Measurements from ENCODE around the gene ARHGDIA. TPM values are rescaled to one million over a fixed set of nuclear protein-coding genes. Genes with fewer than 3 reads are reported as not detected.
A peak's percentile ranks its signal among the peaks of the same experiment; 100 is the strongest.

The ARHGDIA gene
- total RNA-seq, 1 experiment from 2014 or later: 247 TPM

DNA sequence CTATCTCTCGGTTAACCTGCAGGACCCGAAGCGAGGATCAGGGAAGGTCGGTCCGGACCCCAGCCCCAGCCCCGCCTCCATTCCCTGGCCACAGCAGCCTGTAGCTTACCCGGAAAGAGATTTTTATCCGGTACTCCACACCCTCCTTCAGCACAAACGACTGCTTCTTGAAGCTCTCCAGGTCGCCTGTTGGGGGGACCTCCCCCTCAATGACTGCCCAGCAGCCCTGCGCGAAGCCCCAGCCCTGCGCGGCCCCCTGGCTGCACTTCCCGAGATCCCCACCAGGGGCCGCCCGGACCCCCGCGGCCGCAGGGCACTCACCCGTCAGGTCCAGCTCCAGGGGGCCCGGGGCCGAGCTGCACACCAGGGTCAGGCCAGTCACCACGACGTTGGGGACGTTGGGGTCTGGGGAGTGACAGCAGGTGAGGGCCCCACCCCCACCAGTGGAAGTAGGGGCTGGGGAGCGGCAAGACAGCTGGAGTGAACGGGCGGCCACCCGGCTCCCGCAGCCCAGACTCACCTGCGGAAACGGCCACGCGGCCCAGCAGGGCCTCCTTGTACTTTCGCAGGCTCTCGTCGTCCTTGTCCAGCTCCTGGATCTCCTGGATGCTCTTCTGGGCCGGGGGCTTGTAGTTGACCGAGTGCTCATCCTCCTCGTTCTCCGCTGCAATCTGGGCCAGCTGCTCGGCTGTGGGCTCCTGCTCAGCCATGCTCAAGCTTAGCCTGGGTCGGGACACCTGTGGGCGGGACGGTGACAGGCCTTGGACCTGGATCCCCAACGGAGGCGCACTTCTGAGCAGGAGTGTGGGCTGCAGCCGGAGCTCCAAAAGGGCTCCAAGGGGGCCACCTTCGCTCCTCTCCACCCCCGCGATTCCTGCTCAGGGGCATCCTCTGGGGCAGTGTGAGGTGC is 1.7 kb downstream of the ARHGDIA start (continued):
- TF ChIP-seq ZNF671 (CRISPR knock-in tag; IDR thresholded peaks at IDR 0.05) (no peak), TP53 (CRISPR knock-in tag; IDR thresholded peaks at IDR 0.05) (no peak), USF1 (CRISPR knock-in tag; IDR thresholded peaks at IDR 0.05) (no peak), GABPB1 (CRISPR knock-in tag; IDR thresholded peaks at IDR 0.05) (no peak), ZNF416 (CRISPR knock-in tag; IDR thresholded peaks at IDR 0.05) (no peak), ESRRA (CRISPR knock-in tag; IDR thresholded peaks at IDR 0.05; ENCODE audit: borderline replicate concordance) (no peak), HMGA2 (CRISPR knock-in tag; IDR thresholded peaks at IDR 0.05) (no peak), ATF1 (CRISPR knock-in tag; IDR thresholded peaks at IDR 0.05) (0 out of 2 replicates have a peak, but pooled peaks have one; percentile 64), ZNF263 (CRISPR knock-in tag; IDR thresholded peaks at IDR 0.05; ENCODE audit: low read depth) (no peak), RELA (CRISPR knock-in tag; IDR thresholded peaks at IDR 0.05; ENCODE audit: borderline replicate concordance) (no peak), SOX15 (CRISPR knock-in tag; IDR thresholded peaks at IDR 0.05) (no peak), TEAD4 (CRISPR knock-in tag; IDR thresholded peaks at IDR 0.05) (no peak), ZSCAN18 (CRISPR knock-in tag; IDR thresholded peaks at IDR 0.05) (no peak), CREM (CRISPR knock-in tag; IDR thresholded peaks at IDR 0.05) (no peak), ZNF138 (CRISPR knock-in tag; conservative IDR thresholded peaks at IDR 0.05) (no peak), ZNF219 (CRISPR knock-in tag; IDR thresholded peaks at IDR 0.05; ENCODE audit: borderline replicate concordance) (no peak), ZBTB21 (CRISPR knock-in tag; IDR thresholded peaks at IDR 0.05; ENCODE audit: borderline replicate concordance) (no peak)
- TF ChIP-seq, protein P1, sequence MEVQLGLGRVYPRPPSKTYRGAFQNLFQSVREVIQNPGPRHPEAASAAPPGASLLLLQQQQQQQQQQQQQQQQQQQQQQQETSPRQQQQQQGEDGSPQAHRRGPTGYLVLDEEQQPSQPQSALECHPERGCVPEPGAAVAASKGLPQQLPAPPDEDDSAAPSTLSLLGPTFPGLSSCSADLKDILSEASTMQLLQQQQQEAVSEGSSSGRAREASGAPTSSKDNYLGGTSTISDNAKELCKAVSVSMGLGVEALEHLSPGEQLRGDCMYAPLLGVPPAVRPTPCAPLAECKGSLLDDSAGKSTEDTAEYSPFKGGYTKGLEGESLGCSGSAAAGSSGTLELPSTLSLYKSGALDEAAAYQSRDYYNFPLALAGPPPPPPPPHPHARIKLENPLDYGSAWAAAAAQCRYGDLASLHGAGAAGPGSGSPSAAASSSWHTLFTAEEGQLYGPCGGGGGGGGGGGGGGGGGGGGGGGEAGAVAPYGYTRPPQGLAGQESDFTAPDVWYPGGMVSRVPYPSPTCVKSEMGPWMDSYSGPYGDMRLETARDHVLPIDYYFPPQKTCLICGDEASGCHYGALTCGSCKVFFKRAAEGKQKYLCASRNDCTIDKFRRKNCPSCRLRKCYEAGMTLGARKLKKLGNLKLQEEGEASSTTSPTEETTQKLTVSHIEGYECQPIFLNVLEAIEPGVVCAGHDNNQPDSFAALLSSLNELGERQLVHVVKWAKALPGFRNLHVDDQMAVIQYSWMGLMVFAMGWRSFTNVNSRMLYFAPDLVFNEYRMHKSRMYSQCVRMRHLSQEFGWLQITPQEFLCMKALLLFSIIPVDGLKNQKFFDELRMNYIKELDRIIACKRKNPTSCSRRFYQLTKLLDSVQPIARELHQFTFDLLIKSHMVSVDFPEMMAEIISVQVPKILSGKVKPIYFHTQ (CRISPR knock-in tag; IDR thresholded peaks at IDR 0.05): no peak; the same call in 1 of the 2 replicates
- TF ChIP-seq, protein P2, sequence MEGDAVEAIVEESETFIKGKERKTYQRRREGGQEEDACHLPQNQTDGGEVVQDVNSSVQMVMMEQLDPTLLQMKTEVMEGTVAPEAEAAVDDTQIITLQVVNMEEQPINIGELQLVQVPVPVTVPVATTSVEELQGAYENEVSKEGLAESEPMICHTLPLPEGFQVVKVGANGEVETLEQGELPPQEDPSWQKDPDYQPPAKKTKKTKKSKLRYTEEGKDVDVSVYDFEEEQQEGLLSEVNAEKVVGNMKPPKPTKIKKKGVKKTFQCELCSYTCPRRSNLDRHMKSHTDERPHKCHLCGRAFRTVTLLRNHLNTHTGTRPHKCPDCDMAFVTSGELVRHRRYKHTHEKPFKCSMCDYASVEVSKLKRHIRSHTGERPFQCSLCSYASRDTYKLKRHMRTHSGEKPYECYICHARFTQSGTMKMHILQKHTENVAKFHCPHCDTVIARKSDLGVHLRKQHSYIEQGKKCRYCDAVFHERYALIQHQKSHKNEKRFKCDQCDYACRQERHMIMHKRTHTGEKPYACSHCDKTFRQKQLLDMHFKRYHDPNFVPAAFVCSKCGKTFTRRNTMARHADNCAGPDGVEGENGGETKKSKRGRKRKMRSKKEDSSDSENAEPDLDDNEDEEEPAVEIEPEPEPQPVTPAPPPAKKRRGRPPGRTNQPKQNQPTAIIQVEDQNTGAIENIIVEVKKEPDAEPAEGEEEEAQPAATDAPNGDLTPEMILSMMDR (IDR thresholded peaks at IDR 0.05): peak; percentile 99
- TF ChIP-seq, protein P3, sequence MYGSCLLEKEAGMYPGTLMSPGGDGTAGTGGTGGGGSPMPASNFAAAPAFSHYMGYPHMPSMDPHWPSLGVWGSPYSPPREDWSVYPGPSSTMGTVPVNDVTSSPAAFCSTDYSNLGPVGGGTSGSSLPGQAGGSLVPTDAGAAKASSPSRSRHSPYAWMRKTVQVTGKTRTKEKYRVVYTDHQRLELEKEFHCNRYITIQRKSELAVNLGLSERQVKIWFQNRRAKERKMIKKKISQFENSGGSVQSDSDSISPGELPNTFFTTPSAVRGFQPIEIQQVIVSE (CRISPR knock-in tag; IDR thresholded peaks at IDR 0.05; ENCODE audit: borderline replicate concordance): no peak
- TF ChIP-seq, protein P4, sequence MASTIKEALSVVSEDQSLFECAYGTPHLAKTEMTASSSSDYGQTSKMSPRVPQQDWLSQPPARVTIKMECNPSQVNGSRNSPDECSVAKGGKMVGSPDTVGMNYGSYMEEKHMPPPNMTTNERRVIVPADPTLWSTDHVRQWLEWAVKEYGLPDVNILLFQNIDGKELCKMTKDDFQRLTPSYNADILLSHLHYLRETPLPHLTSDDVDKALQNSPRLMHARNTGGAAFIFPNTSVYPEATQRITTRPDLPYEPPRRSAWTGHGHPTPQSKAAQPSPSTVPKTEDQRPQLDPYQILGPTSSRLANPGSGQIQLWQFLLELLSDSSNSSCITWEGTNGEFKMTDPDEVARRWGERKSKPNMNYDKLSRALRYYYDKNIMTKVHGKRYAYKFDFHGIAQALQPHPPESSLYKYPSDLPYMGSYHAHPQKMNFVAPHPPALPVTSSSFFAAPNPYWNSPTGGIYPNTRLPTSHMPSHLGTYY (CRISPR knock-in tag; IDR thresholded peaks at IDR 0.05): peak; percentile 69; the same call in 1 of the 2 replicates
- TF ChIP-seq, protein P5, sequence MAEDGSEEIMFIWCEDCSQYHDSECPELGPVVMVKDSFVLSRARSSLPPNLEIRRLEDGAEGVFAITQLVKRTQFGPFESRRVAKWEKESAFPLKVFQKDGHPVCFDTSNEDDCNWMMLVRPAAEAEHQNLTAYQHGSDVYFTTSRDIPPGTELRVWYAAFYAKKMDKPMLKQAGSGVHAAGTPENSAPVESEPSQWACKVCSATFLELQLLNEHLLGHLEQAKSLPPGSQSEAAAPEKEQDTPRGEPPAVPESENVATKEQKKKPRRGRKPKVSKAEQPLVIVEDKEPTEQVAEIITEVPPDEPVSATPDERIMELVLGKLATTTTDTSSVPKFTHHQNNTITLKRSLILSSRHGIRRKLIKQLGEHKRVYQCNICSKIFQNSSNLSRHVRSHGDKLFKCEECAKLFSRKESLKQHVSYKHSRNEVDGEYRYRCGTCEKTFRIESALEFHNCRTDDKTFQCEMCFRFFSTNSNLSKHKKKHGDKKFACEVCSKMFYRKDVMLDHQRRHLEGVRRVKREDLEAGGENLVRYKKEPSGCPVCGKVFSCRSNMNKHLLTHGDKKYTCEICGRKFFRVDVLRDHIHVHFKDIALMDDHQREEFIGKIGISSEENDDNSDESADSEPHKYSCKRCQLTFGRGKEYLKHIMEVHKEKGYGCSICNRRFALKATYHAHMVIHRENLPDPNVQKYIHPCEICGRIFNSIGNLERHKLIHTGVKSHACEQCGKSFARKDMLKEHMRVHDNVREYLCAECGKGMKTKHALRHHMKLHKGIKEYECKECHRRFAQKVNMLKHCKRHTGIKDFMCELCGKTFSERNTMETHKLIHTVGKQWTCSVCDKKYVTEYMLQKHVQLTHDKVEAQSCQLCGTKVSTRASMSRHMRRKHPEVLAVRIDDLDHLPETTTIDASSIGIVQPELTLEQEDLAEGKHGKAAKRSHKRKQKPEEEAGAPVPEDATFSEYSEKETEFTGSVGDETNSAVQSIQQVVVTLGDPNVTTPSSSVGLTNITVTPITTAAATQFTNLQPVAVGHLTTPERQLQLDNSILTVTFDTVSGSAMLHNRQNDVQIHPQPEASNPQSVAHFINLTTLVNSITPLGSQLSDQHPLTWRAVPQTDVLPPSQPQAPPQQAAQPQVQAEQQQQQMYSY (CRISPR knock-in tag; IDR thresholded peaks at IDR 0.05): no peak
- TF ChIP-seq, protein P6, sequence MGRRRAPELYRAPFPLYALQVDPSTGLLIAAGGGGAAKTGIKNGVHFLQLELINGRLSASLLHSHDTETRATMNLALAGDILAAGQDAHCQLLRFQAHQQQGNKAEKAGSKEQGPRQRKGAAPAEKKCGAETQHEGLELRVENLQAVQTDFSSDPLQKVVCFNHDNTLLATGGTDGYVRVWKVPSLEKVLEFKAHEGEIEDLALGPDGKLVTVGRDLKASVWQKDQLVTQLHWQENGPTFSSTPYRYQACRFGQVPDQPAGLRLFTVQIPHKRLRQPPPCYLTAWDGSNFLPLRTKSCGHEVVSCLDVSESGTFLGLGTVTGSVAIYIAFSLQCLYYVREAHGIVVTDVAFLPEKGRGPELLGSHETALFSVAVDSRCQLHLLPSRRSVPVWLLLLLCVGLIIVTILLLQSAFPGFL (CRISPR knock-in tag; IDR thresholded peaks at IDR 0.05; ENCODE audit: borderline replicate concordance): no peak; the same call in 1 of the 2 replicates
